UCSD-AML1 (cell line): ENCODE results near the gene GPC3.
"Not testable (repeated sequence)": the region's sequence is repeated elsewhere in the genome, so short reads cannot be mapped to it uniquely, and the experiment has no call there.

Source experiments
- DNase-seq: peaks from one replicate; lab custom pipeline; 2025; ENCODE audit not compliant: unreplicated experiment; lab: John Stamatoyannopoulos, UW

Gene GPC3

GRCh38 chrX:133786382-133786781 lies 199.0 kb downstream of the GPC3 start:
- DNase-seq: no peak

GRCh38 chrX:133783274-133783673 lies 202.1 kb downstream of the GPC3 start:
- no peak for DNase-seq

- DNase-seq: no peak
Observed at GRCh38 chrX:133781174-133781573, 204.2 kb downstream of the GPC3 start.

- DNase-seq: peak; percentile 20
Observed at GRCh38 chrX:133776072-133776471, 209.3 kb downstream of the GPC3 start.

- no peak for DNase-seq
Observed at GRCh38 chrX:133774807-133775206, 210.6 kb downstream of the GPC3 start.

GRCh38 chrX:133771086-133771646 lies 214.2 kb downstream of the GPC3 start:
- no peak for DNase-seq

GRCh38 chrX:133762976-133763548 lies 222.3 kb downstream of the GPC3 start:
- not testable (repeated sequence) for DNase-seq

GRCh38 chrX:133754657-133755056 lies 230.7 kb downstream of the GPC3 start:
- no peak for DNase-seq

- no peak for DNase-seq
Observed at GRCh38 chrX:133749951-133750350, 235.4 kb downstream of the GPC3 start.

- peak; percentile 16 for DNase-seq
Observed at GRCh38 chrX:133749370-133749769, 236.0 kb downstream of the GPC3 start.

- no peak for DNase-seq
Observed at GRCh38 chrX:133747196-133747595, 238.2 kb downstream of the GPC3 start.

- no peak for DNase-seq
Observed at GRCh38 chrX:133746593-133746992, 238.8 kb downstream of the GPC3 start.

- no peak for DNase-seq
Observed at GRCh38 chrX:133745349-133745748, 240.0 kb downstream of the GPC3 start.

- DNase-seq: no peak
Observed at GRCh38 chrX:133742602-133743305, 242.6 kb downstream of the GPC3 start.

- no peak for DNase-seq
Observed at GRCh38 chrX:133741303-133741702, 244.1 kb downstream of the GPC3 start.

- DNase-seq: no peak
Observed at GRCh38 chrX:133726642-133727041, 258.8 kb downstream of the GPC3 start.

- no peak for DNase-seq
Observed at GRCh38 chrX:133726211-133726630, 259.2 kb downstream of the GPC3 start.

- no peak for DNase-seq
Observed at GRCh38 chrX:133723930-133724329, 261.5 kb downstream of the GPC3 start.

- no peak for DNase-seq
Observed at GRCh38 chrX:133722756-133723155, 262.6 kb downstream of the GPC3 start.

GRCh38 chrX:133720269-133720668 lies 265.1 kb downstream of the GPC3 start:
- not testable (repeated sequence) for DNase-seq

- DNase-seq: no peak
Observed at GRCh38 chrX:133715715-133716114, 269.7 kb downstream of the GPC3 start.

GRCh38 chrX:133709501-133709900 lies 275.9 kb downstream of the GPC3 start:
- no peak for DNase-seq
